ENCODE results near the gene MED28.

DNA sequence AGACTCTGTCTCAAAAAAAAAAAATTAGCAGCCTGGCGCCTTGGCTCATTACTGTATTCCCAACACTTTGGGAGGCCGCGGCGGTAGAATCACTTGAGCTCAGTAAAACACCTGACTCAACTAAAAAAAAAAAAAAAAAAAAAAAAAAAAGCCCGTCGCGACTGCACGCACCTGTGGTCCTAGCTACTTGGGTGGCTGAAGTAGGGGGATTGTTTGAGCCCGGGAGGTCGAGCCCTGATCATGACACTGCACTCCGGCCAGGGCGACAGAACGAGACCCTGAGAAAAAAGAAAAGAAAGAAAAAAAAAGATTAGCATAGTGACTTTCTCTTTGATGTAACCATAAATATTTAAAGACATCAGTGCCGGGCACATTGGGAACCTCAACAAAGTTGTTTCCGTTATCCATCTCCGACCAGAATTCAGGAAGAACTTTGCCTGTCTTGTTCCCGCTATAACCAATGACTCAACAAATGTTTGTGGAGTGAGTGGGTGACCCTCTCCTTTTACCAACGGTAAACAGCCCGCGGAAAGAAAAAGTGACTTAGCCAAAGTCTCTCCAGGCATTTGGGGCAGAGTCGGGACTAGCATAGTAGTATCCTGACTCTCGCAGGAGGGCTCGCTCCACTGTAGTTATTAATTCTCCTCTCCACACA lies 553 bp upstream of the MED28 start:
- TF ChIP-seq, protein P1, sequence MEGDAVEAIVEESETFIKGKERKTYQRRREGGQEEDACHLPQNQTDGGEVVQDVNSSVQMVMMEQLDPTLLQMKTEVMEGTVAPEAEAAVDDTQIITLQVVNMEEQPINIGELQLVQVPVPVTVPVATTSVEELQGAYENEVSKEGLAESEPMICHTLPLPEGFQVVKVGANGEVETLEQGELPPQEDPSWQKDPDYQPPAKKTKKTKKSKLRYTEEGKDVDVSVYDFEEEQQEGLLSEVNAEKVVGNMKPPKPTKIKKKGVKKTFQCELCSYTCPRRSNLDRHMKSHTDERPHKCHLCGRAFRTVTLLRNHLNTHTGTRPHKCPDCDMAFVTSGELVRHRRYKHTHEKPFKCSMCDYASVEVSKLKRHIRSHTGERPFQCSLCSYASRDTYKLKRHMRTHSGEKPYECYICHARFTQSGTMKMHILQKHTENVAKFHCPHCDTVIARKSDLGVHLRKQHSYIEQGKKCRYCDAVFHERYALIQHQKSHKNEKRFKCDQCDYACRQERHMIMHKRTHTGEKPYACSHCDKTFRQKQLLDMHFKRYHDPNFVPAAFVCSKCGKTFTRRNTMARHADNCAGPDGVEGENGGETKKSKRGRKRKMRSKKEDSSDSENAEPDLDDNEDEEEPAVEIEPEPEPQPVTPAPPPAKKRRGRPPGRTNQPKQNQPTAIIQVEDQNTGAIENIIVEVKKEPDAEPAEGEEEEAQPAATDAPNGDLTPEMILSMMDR (IDR thresholded peaks at IDR 0.05): no peak
- no peak for TF ChIP-seq POLR2AphosphoS5 (IDR thresholded peaks at IDR 0.05)

All from prostate gland (tissue), 2 donors.